HCT116 (cell line): ENCODE data around the gene SRPRA. TPM values are rescaled to one million over a fixed set of nuclear protein-coding genes. Genes with fewer than 3 reads are reported as not detected.

Experiments used
- ATAC-seq: fragments of 200-7000 bp; cut with Tn5 transposase; 2 replicates; pipeline ENCODE4 v1.9.1; 2020; ENCODE audit warnings: mild to moderate bottlenecking, moderate library complexity
- BruUV-seq: library from RNA; stranded (reverse); fragments of 400-500 nt; replicated peaks from 2 replicates; lab custom pipeline; 2021; lab: Mats Ljungman, UMichigan
- CTCF ChIA-PET: fragments of 300-600 bp; sonication (Branson Sonifier 250); formaldehyde crosslinking; loops from one replicate; lab custom pipeline; 2021; ENCODE audit warnings: antibody characterized with exemption; lab: Charles Lee
- POLR2A ChIA-PET: fragments of 300-600, 350-600 bp; sonication (Branson Sonifier 250); formaldehyde crosslinking; loops from one replicate; lab custom pipeline; 2021; ENCODE audit warnings: antibody characterized with exemption; lab: Charles Lee
- RAD21 ChIA-PET, 2 experiments: fragments of 300-600 bp; sonication (Branson Sonifier 250); formaldehyde crosslinking; loops; one replicate each; lab custom pipeline; 2023; ENCODE audit warnings: low total read pairs in 2 of 2; ENCODE audit not compliant: uncharacterized antibody in 2 of 2, unreplicated experiment in 2 of 2, low non-redundant PET in 1 of 2; lab: Charles Lee
- DNase-seq: peaks from one replicate; pipeline ENCODE4 v3.0.0-alpha.2; 2010; ENCODE audit warnings: low read depth, low spot score
- H2AFZ ChIP-seq: fragments of 200-600 bp; shearing (Covaris generic), sonication (generic); 2 replicates; pipeline ENCODE4 v1.6.1; 2017; ENCODE audit warnings: low read depth, mixed run types, mixed read lengths, antibody characterized with exemption, low read length; ENCODE audit not compliant: poor library complexity, severe bottlenecking
- H3K27ac ChIP-seq: 2 replicates; pipeline ENCODE4 v1.5.1; 2012; ENCODE audit warnings: low read depth, low read length
- H3K27me3 ChIP-seq: fragments of 200-600 bp; sonication (generic); 2 replicates; pipeline ENCODE4 v1.6.1; 2016; ENCODE audit warnings: mixed run types, low read length, mixed read lengths; ENCODE audit not compliant: insufficient read depth
- H3K36me3 ChIP-seq, 2 experiments: fragments of 200-500 bp in 1 of 2; fragments of 200-600 bp in 1 of 2; sonication (Bioruptor generic) in 1 of 2; sonication (generic) in 1 of 2; 2 replicates each; pipeline versions ENCODE4 v1.5.1 to v1.6.1; 2014 to 2016; ENCODE audit warnings: low read length in 2 of 2, inconsistent platforms in 1 of 2, mixed read lengths in 1 of 2, mixed run types in 1 of 2; ENCODE audit not compliant: insufficient read depth in 2 of 2, control insufficient read depth in 1 of 2
- H3K4me1 ChIP-seq, 2 experiments: fragments of 200-600 bp in 1 of 2; sonication (generic) in 1 of 2; 2 replicates each; pipeline versions ENCODE4 v1.5.1 to v1.6.1; 2012 to 2017; ENCODE audit warnings: low read length in 2 of 2, inconsistent platforms in 1 of 2, mild to moderate bottlenecking in 1 of 2, mixed read lengths in 1 of 2, mixed run types in 1 of 2, moderate library complexity in 1 of 2; ENCODE audit not compliant: insufficient read depth in 2 of 2, control insufficient read depth in 1 of 2
- H3K4me2 ChIP-seq: fragments of 200-600 bp; sonication (generic); 2 replicates; pipeline ENCODE4 v1.6.1; 2017; ENCODE audit warnings: mixed run types, low read length, mixed read lengths
- H3K4me3 ChIP-seq, 2 experiments: fragments of 200-600 bp in 1 of 2; sonication (generic) in 1 of 2; replicated peaks in 1 of 2; 2 replicates each; pipeline ENCODE4 v1.5.1; 2011 to 2016; ENCODE audit warnings: low read length in 2 of 2, control low read depth in 1 of 2, low read depth in 1 of 2, mild to moderate bottlenecking in 1 of 2, mixed read lengths in 1 of 2, mixed run types in 1 of 2
- H3K79me2 ChIP-seq: fragments of 200-600 bp; sonication (generic); 2 replicates; pipeline ENCODE4 v1.6.1; 2017; ENCODE audit warnings: mild to moderate bottlenecking, mixed run types, low read length, moderate library complexity, mixed read lengths; ENCODE audit not compliant: insufficient read depth
- H3K9ac ChIP-seq: fragments of 200-600 bp; sonication (generic); 2 replicates; pipeline ENCODE4 v1.6.1; 2016; ENCODE audit warnings: low read length, mixed read lengths
- H3K9me2 ChIP-seq: fragments of 200-600 bp; sonication (generic), shearing (Covaris generic); 2 replicates; pipeline ENCODE4 v1.6.1; 2017; ENCODE audit warnings: mixed run types, mild to moderate bottlenecking, moderate library complexity; ENCODE audit not compliant: insufficient read depth
- H3K9me3 ChIP-seq, 2 experiments: fragments of 200-500 bp in 1 of 2; fragments of 200-600 bp in 1 of 2; sonication (Bioruptor generic) in 1 of 2; sonication (generic) in 1 of 2; 2 replicates each; pipeline ENCODE4 v1.6.1; 2014 to 2017; ENCODE audit warnings: low read length in 2 of 2, mixed read lengths in 2 of 2, inconsistent platforms in 1 of 2, low read depth in 1 of 2, mild to moderate bottlenecking in 1 of 2, mixed run types in 1 of 2, moderate library complexity in 1 of 2; ENCODE audit not compliant: control insufficient read depth in 1 of 2, insufficient read depth in 1 of 2
- H4K20me1 ChIP-seq: fragments of 200-600 bp; sonication (generic), shearing (Covaris generic); 2 replicates; pipeline ENCODE4 v1.6.1; 2017; ENCODE audit warnings: mixed run types, mild to moderate bottlenecking, moderate library complexity; ENCODE audit not compliant: insufficient read depth
- CEBPB ChIP-seq: IDR thresholded peaks from 2 replicates; pipeline ENCODE4 v1.6.1; 2012; ENCODE audit warnings: low read depth
- EGR1 ChIP-seq: IDR thresholded peaks from 2 replicates; pipeline ENCODE4 v1.6.1; 2012; ENCODE audit warnings: low read depth
- EZH2phosphoT487 ChIP-seq: fragments of 200-600 bp; IDR thresholded peaks from 2 replicates; pipeline ENCODE4 v1.6.1; 2018; ENCODE audit warnings: antibody characterized with exemption, borderline replicate concordance
- JUND ChIP-seq: IDR thresholded peaks from 2 replicates; pipeline ENCODE4 v1.6.1; 2012
- intact Hi-C: fragments of 100-400 bp; cut with micrococcal nuclease; formaldehyde crosslinking; loops from 2 replicates; pipeline ENCODE4 v1.10.0; 2022
- total RNA-seq: library from RNA; stranded (reverse); gene quantifications from one replicate; pipeline ENCODE4 v1.2.1, GENCODE V29; 2021; ENCODE audit not compliant: unreplicated experiment
- TF ChIP-seq, protein P1 (sequence below): IDR thresholded peaks from 2 replicates; pipeline ENCODE4 v1.6.1; 2012
- TF ChIP-seq, protein P2 (sequence below), 3 experiments: fragments of 200-600 bp in 1 of 3; sonication (generic) in 1 of 3; IDR thresholded peaks in 2 of 3; conservative IDR thresholded peaks in 1 of 3; 2 replicates each; pipeline ENCODE4 v1.5.1; 2012 to 2017; ENCODE audit warnings: low read depth in 2 of 3, low read length in 2 of 3, antibody characterized with exemption in 1 of 3, borderline replicate concordance in 1 of 3, control low read depth in 1 of 3, mild to moderate bottlenecking in 1 of 3, mixed read lengths in 1 of 3, mixed run types in 1 of 3, moderate library complexity in 1 of 3; ENCODE audit not compliant: insufficient read depth in 1 of 3
- TF ChIP-seq, protein P3 (sequence below): IDR thresholded peaks from 2 replicates; pipeline ENCODE4 v1.6.1; 2011; ENCODE audit warnings: mild to moderate bottlenecking, low read length, moderate library complexity; ENCODE audit not compliant: insufficient replicate concordance; ENCODE audit errors: extremely low read depth

The SRPRA gene
- total RNA-seq, 1 experiment from 2014 or later, result 74.5 TPM

- POLR2A ChIA-PET, result no interaction called here
- no peak for ATAC-seq
Measured at GRCh38 chr11:126277322-126277721, 8.6 kb upstream of the SRPRA start.

GRCh38 chr11:126268361-126268707 lies 361 bp downstream of the SRPRA start:
- no TSS peak for BruUV-seq
- Histone ChIP-seq H2AFZ (no peak overlapping the region), H3K9me2 (no peaks in the 10 kb centered on the region), H3K4me2 (peak overlapping the region; percentile 86), H3K4me1 (peaks cover 3 to 20% of the 10 kb centered on the region in 2 experiments; a peak in 2 of 4 replicates), H3K27ac (peak overlapping the region; percentile 69), H3K4me3 (peak overlapping the region; percentile 95 to 99), H3K36me3 (peaks cover 24 to 40% of the 10 kb centered on the region in 2 experiments), H3K9ac (peak overlapping the region; percentile 95), H3K9me3 (no peaks in the 10 kb centered on the region), H4K20me1 (no peaks in the 10 kb centered on the region), H3K27me3 (no peaks in the 10 kb centered on the region), H3K79me2 (peaks cover 51% of the 10 kb centered on the region)
- ChIA-PET POLR2A (interaction anchor here (1.0 to 1.7 kb wide), 2 partner anchors 10 to 13 kb away, joined by 3 to 4 read pairs; no protein-coding TSS in a partner anchor), CTCF (no interaction called here), RAD21 (no interaction called here)
- DNase-seq (no peak), ATAC-seq (peak; percentile 53)
- TF ChIP-seq, protein P1, sequence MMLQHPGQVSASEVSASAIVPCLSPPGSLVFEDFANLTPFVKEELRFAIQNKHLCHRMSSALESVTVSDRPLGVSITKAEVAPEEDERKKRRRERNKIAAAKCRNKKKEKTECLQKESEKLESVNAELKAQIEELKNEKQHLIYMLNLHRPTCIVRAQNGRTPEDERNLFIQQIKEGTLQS, result no peak
- TF ChIP-seq CEBPB, result no peak
- TF ChIP-seq, protein P2, sequence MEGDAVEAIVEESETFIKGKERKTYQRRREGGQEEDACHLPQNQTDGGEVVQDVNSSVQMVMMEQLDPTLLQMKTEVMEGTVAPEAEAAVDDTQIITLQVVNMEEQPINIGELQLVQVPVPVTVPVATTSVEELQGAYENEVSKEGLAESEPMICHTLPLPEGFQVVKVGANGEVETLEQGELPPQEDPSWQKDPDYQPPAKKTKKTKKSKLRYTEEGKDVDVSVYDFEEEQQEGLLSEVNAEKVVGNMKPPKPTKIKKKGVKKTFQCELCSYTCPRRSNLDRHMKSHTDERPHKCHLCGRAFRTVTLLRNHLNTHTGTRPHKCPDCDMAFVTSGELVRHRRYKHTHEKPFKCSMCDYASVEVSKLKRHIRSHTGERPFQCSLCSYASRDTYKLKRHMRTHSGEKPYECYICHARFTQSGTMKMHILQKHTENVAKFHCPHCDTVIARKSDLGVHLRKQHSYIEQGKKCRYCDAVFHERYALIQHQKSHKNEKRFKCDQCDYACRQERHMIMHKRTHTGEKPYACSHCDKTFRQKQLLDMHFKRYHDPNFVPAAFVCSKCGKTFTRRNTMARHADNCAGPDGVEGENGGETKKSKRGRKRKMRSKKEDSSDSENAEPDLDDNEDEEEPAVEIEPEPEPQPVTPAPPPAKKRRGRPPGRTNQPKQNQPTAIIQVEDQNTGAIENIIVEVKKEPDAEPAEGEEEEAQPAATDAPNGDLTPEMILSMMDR (IDR thresholded peaks at IDR 0.05 in 2 of 3, conservative IDR thresholded peaks at IDR 0.05 in 1 of 3; ENCODE audit: borderline replicate concordance in 1 of 3, insufficient read depth in 1 of 3, low read depth in 2 of 3, low read length in 2 of 3), result no peak
- TF ChIP-seq, protein P3, sequence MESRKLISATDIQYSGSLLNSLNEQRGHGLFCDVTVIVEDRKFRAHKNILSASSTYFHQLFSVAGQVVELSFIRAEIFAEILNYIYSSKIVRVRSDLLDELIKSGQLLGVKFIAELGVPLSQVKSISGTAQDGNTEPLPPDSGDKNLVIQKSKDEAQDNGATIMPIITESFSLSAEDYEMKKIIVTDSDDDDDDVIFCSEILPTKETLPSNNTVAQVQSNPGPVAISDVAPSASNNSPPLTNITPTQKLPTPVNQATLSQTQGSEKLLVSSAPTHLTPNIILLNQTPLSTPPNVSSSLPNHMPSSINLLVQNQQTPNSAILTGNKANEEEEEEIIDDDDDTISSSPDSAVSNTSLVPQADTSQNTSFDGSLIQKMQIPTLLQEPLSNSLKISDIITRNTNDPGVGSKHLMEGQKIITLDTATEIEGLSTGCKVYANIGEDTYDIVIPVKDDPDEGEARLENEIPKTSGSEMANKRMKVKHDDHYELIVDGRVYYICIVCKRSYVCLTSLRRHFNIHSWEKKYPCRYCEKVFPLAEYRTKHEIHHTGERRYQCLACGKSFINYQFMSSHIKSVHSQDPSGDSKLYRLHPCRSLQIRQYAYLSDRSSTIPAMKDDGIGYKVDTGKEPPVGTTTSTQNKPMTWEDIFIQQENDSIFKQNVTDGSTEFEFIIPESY, result no peak
- TF ChIP-seq EGR1, result no peak
- intact Hi-C loops, result loop anchor here (2.0 kb wide), 1 partner anchor 58 kb away; the partner anchor contains the start of genes FAM118B and RPUSD4

More at GRCh38 chr11:126277322-126277721, 8.6 kb upstream of the SRPRA start:
- no peak overlapping the region for H2AFZ ChIP-seq
- H4K20me1 ChIP-seq, result no peaks in the 10 kb centered on the region
- H3K4me3 ChIP-seq, result no peak overlapping the region
- TF ChIP-seq JUND, result no peak
- TF ChIP-seq EZH2phosphoT487, result no peak
- no TSS peak for BruUV-seq
- no peaks in the 10 kb centered on the region for H3K9me3 ChIP-seq
- H3K9me2 ChIP-seq, result no peaks in the 10 kb centered on the region
- H3K27me3 ChIP-seq, result no peaks in the 10 kb centered on the region
- no peak overlapping the region for H3K27ac ChIP-seq
- H3K79me2 ChIP-seq, result no peaks in the 10 kb centered on the region
- intact Hi-C loops, result no loop called here
- ChIA-PET CTCF (no interaction called here), RAD21 (no interaction called here)
- H3K4me1 ChIP-seq, result peaks cover 0 to 6% of the 10 kb centered on the region in 2 experiments; a peak in 1 of 4 replicates
- peaks cover 2 to 7% of the 10 kb centered on the region in 2 experiments; a peak in 2 of 4 replicates for H3K36me3 ChIP-seq
- no peak overlapping the region for H3K4me2 ChIP-seq
- no peak overlapping the region for H3K9ac ChIP-seq
- no peak for DNase-seq
